ENCODE measurements around the gene RFPL2.

RFPL2 gene

GRCh38 chr22:32232191-32232830, 27.4 kb upstream of the RFPL2 start:
- Histone ChIP-seq H3K9me3 (ENCODE audit: control insufficient read depth in 2 of 2, low read length in 2 of 2) (no peaks in the 10 kb centered on the region), H3K36me3 (ENCODE audit: control insufficient read depth in 2 of 2, insufficient read depth in 2 of 2, low read length in 2 of 2) (no peaks in the 10 kb centered on the region), H3K27ac (ENCODE audit: low read depth in 2 of 2, low read length in 2 of 2) (no peak overlapping the region), H3K9ac (ENCODE audit: low read depth in 1 of 2, low read length in 2 of 2) (no peak overlapping the region), H3K27me3 (ENCODE audit: control insufficient read depth in 2 of 2, insufficient read depth in 2 of 2, low read length in 2 of 2) (no peaks in the 10 kb centered on the region), H3K4me1 (ENCODE audit: control insufficient read depth in 2 of 2, insufficient read depth in 2 of 2, low read length in 2 of 2) (no peaks in the 10 kb centered on the region), H3K4me3 (ENCODE audit: low read length in 2 of 2) (no peak overlapping the region)

DNA sequence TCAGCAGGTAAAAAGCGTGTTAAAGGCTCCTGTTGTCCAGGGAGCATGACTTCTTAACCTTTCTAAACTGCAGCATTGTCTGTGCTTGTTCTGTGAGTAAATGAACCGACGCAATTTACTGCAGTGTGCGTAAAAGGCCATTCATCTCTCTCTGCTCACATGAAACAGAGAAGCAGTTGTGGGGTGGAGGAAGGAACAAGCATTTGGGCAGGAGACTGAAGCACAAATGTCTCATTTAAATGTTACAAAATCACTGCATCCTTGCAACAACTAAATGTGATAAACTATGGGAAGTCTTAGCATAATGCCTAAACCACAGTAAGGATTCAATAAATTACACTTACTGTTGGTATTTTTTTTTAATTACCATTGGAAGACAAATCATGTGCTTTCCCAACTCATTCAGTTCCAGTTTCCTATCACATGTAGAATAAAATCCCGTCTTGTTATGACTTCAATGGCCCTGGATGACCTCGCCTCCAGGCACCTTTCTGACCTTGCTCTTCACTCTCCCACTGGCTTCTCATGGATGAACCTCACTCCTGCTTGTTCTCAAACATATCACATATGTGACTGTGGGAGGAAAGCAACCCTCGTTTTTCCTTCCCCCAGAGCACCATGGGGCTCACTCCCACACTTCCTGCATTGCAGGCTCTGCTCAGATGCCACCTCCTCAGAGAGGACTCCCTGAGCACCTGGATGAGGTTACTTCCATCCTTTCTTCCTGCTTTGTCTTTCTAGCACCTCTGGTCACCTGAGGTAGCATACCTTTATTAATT, 21.6 kb upstream of the RFPL2 start:
- Histone ChIP-seq H3K36me3 (ENCODE audit: control insufficient read depth in 2 of 2, insufficient read depth in 2 of 2, low read length in 2 of 2) (no peaks in the 10 kb centered on the region), H3K27me3 (ENCODE audit: control insufficient read depth in 2 of 2, insufficient read depth in 2 of 2, low read length in 2 of 2) (no peaks in the 10 kb centered on the region), H3K4me1 (ENCODE audit: control insufficient read depth in 2 of 2, insufficient read depth in 2 of 2, low read length in 2 of 2) (no peaks in the 10 kb centered on the region), H3K9me3 (ENCODE audit: control insufficient read depth in 2 of 2, low read length in 2 of 2) (no peaks in the 10 kb centered on the region), H3K4me3 (ENCODE audit: low read length in 2 of 2) (no peak overlapping the region), H3K9ac (ENCODE audit: low read depth in 1 of 2, low read length in 2 of 2) (no peak overlapping the region), H3K27ac (ENCODE audit: low read depth in 2 of 2, low read length in 2 of 2) (no peak overlapping the region)

- Histone ChIP-seq H3K9me3 (ENCODE audit: control insufficient read depth in 2 of 2, low read length in 2 of 2) (no peaks in the 10 kb centered on the region), H3K4me3 (ENCODE audit: low read length in 2 of 2) (no peak overlapping the region), H3K27me3 (ENCODE audit: control insufficient read depth in 2 of 2, insufficient read depth in 2 of 2, low read length in 2 of 2) (no peaks in the 10 kb centered on the region), H3K4me1 (ENCODE audit: control insufficient read depth in 2 of 2, insufficient read depth in 2 of 2, low read length in 2 of 2) (no peaks in the 10 kb centered on the region), H3K9ac (ENCODE audit: low read depth in 1 of 2, low read length in 2 of 2) (no peak overlapping the region), H3K27ac (ENCODE audit: low read depth in 2 of 2, low read length in 2 of 2) (no peak overlapping the region), H3K36me3 (ENCODE audit: control insufficient read depth in 2 of 2, insufficient read depth in 2 of 2, low read length in 2 of 2) (no peaks in the 10 kb centered on the region)
Measured at GRCh38 chr22:32222991-32223390, 18.1 kb upstream of the RFPL2 start.

GRCh38 chr22:32219026-32219425, 14.2 kb upstream of the RFPL2 start:
- Histone ChIP-seq H3K36me3 (ENCODE audit: control insufficient read depth in 2 of 2, insufficient read depth in 2 of 2, low read length in 2 of 2) (no peaks in the 10 kb centered on the region), H3K27me3 (ENCODE audit: control insufficient read depth in 2 of 2, insufficient read depth in 2 of 2, low read length in 2 of 2) (no peaks in the 10 kb centered on the region), H3K9ac (ENCODE audit: low read depth in 1 of 2, low read length in 2 of 2) (no peak overlapping the region), H3K4me3 (ENCODE audit: low read length in 2 of 2) (no peak overlapping the region), H3K27ac (ENCODE audit: low read depth in 2 of 2, low read length in 2 of 2) (no peak overlapping the region), H3K4me1 (ENCODE audit: control insufficient read depth in 2 of 2, insufficient read depth in 2 of 2, low read length in 2 of 2) (no peaks in the 10 kb centered on the region), H3K9me3 (ENCODE audit: control insufficient read depth in 2 of 2, low read length in 2 of 2) (no peaks in the 10 kb centered on the region)

DNA sequence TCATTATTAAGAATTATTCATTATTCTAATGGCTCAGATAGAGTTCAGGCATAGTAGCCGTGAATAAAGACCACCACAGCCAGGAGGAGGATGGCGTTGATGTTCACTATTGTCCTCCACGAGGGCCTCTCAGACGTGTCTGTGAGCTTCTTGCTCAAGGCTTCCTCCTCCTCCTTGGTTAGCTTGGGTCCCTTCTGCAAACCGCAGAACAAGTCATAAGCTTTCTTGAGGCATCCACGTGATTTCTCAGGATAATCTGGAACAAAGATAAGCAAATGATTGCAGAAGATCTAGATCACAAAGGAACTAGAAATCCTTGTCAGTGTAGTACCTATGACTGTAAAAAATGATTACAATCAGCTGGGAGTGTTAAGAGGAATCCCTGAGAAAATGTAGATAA, 13.6 kb upstream of the RFPL2 start:
- Histone ChIP-seq H3K27ac (ENCODE audit: low read depth in 2 of 2, low read length in 2 of 2) (no peak overlapping the region), H3K4me1 (ENCODE audit: control insufficient read depth in 2 of 2, insufficient read depth in 2 of 2, low read length in 2 of 2) (no peaks in the 10 kb centered on the region), H3K27me3 (ENCODE audit: control insufficient read depth in 2 of 2, insufficient read depth in 2 of 2, low read length in 2 of 2) (no peaks in the 10 kb centered on the region), H3K4me3 (ENCODE audit: low read length in 2 of 2) (no peak overlapping the region), H3K9ac (ENCODE audit: low read depth in 1 of 2, low read length in 2 of 2) (no peak overlapping the region), H3K9me3 (ENCODE audit: control insufficient read depth in 2 of 2, low read length in 2 of 2) (no peaks in the 10 kb centered on the region), H3K36me3 (ENCODE audit: control insufficient read depth in 2 of 2, insufficient read depth in 2 of 2, low read length in 2 of 2) (no peaks in the 10 kb centered on the region)

- no peak overlapping the region for H3K9ac ChIP-seq (ENCODE audit: low read depth in 1 of 2, low read length in 2 of 2)
- no peak overlapping the region for H3K27ac ChIP-seq (ENCODE audit: low read depth in 2 of 2, low read length in 2 of 2)
- H3K9me3 ChIP-seq (ENCODE audit: control insufficient read depth in 2 of 2, low read length in 2 of 2), result no peaks in the 10 kb centered on the region
- H3K27me3 ChIP-seq (ENCODE audit: control insufficient read depth in 2 of 2, insufficient read depth in 2 of 2, low read length in 2 of 2), result no peaks in the 10 kb centered on the region
- H3K4me3 ChIP-seq (ENCODE audit: low read length in 2 of 2), result no peak overlapping the region
- H3K4me1 ChIP-seq (ENCODE audit: control insufficient read depth in 2 of 2, insufficient read depth in 2 of 2, low read length in 2 of 2), result no peaks in the 10 kb centered on the region
- H3K36me3 ChIP-seq (ENCODE audit: control insufficient read depth in 2 of 2, insufficient read depth in 2 of 2, low read length in 2 of 2), result no peaks in the 10 kb centered on the region
Measured at GRCh38 chr22:32217465-32217864, 12.6 kb upstream of the RFPL2 start.

GRCh38 chr22:32216911-32217310, 12.0 kb upstream of the RFPL2 start:
- H3K36me3 ChIP-seq (ENCODE audit: control insufficient read depth in 2 of 2, insufficient read depth in 2 of 2, low read length in 2 of 2), result no peaks in the 10 kb centered on the region
- no peaks in the 10 kb centered on the region for H3K4me1 ChIP-seq (ENCODE audit: control insufficient read depth in 2 of 2, insufficient read depth in 2 of 2, low read length in 2 of 2)
- H3K27ac ChIP-seq (ENCODE audit: low read depth in 2 of 2, low read length in 2 of 2), result no peak overlapping the region
- H3K9ac ChIP-seq (ENCODE audit: low read depth in 1 of 2, low read length in 2 of 2), result no peak overlapping the region
- H3K9me3 ChIP-seq (ENCODE audit: control insufficient read depth in 2 of 2, low read length in 2 of 2), result no peaks in the 10 kb centered on the region
- no peaks in the 10 kb centered on the region for H3K27me3 ChIP-seq (ENCODE audit: control insufficient read depth in 2 of 2, insufficient read depth in 2 of 2, low read length in 2 of 2)
- no peak overlapping the region for H3K4me3 ChIP-seq (ENCODE audit: low read length in 2 of 2)

- H3K9ac ChIP-seq (ENCODE audit: low read depth in 1 of 2, low read length in 2 of 2), result no peak overlapping the region
- no peak overlapping the region for H3K4me3 ChIP-seq (ENCODE audit: low read length in 2 of 2)
- no peak overlapping the region for H3K27ac ChIP-seq (ENCODE audit: low read depth in 2 of 2, low read length in 2 of 2)
- H3K27me3 ChIP-seq (ENCODE audit: control insufficient read depth in 2 of 2, insufficient read depth in 2 of 2, low read length in 2 of 2), result no peaks in the 10 kb centered on the region
- no peaks in the 10 kb centered on the region for H3K36me3 ChIP-seq (ENCODE audit: control insufficient read depth in 2 of 2, insufficient read depth in 2 of 2, low read length in 2 of 2)
- H3K9me3 ChIP-seq (ENCODE audit: control insufficient read depth in 2 of 2, low read length in 2 of 2), result no peaks in the 10 kb centered on the region
- H3K4me1 ChIP-seq (ENCODE audit: control insufficient read depth in 2 of 2, insufficient read depth in 2 of 2, low read length in 2 of 2), result no peaks in the 10 kb centered on the region
Measured at GRCh38 chr22:32211011-32211410, 6.1 kb upstream of the RFPL2 start.

- no peaks in the 10 kb centered on the region for H3K9me3 ChIP-seq (ENCODE audit: control insufficient read depth in 2 of 2, low read length in 2 of 2)
- no peaks in the 10 kb centered on the region for H3K4me1 ChIP-seq (ENCODE audit: control insufficient read depth in 2 of 2, insufficient read depth in 2 of 2, low read length in 2 of 2)
- no peak overlapping the region for H3K4me3 ChIP-seq (ENCODE audit: low read length in 2 of 2)
- H3K27me3 ChIP-seq (ENCODE audit: control insufficient read depth in 2 of 2, insufficient read depth in 2 of 2, low read length in 2 of 2), result peaks cover 0 to 1% of the 10 kb centered on the region in 2 donors
- no peaks in the 10 kb centered on the region for H3K36me3 ChIP-seq (ENCODE audit: control insufficient read depth in 2 of 2, insufficient read depth in 2 of 2, low read length in 2 of 2)
- no peak overlapping the region for H3K9ac ChIP-seq (ENCODE audit: low read depth in 1 of 2, low read length in 2 of 2)
- no peak overlapping the region for H3K27ac ChIP-seq (ENCODE audit: low read depth in 2 of 2, low read length in 2 of 2)
Measured at GRCh38 chr22:32208681-32209080, 3.8 kb upstream of the RFPL2 start.

- Histone ChIP-seq H3K4me1 (ENCODE audit: control insufficient read depth in 2 of 2, insufficient read depth in 2 of 2, low read length in 2 of 2) (peaks cover 0 to 2% of the 10 kb centered on the region in 2 donors), H3K27me3 (ENCODE audit: control insufficient read depth in 2 of 2, insufficient read depth in 2 of 2, low read length in 2 of 2) (peaks cover under 1 to 8% of the 10 kb centered on the region in 2 donors), H3K9me3 (ENCODE audit: control insufficient read depth in 2 of 2, low read length in 2 of 2) (no peaks in the 10 kb centered on the region), H3K4me3 (ENCODE audit: low read length in 2 of 2) (no peak overlapping the region), H3K27ac (ENCODE audit: low read depth in 2 of 2, low read length in 2 of 2) (no peak overlapping the region), H3K36me3 (ENCODE audit: control insufficient read depth in 2 of 2, insufficient read depth in 2 of 2, low read length in 2 of 2) (no peaks in the 10 kb centered on the region), H3K9ac (ENCODE audit: low read depth in 1 of 2, low read length in 2 of 2) (no peak overlapping the region)
Measured at GRCh38 chr22:32207971-32208480, 3.2 kb upstream of the RFPL2 start.

Measured in mucosa of rectum (tissue), 2 donors.